GM23338 (cell line): ENCODE results near the gene DDX25. TPM values are rescaled to one million over a fixed set of nuclear protein-coding genes. Genes with fewer than 3 reads are reported as not detected.

ENCODE experiments used
- ATAC-seq: fragments of 200-7000 bp; cut with Tn5 transposase; 3 replicates; pipeline ENCODE4 v1.9.1; 2020
- DNase-seq: peaks from one replicate; pipeline ENCODE4 v3.0.0-alpha.2; 2015; ENCODE audit warnings: low spot score
- H2AFZ ChIP-seq: fragments of 200-600 bp; sonication (generic); 2 replicates; pipeline ENCODE4 v1.8.0; 2016; ENCODE audit warnings: antibody characterized with exemption, mild to moderate bottlenecking, moderate library complexity
- H3F3A ChIP-seq: fragments of 200-600 bp; sonication (generic); replicated peaks from 2 replicates; pipeline ENCODE4 v1.8.0; 2017; ENCODE audit warnings: antibody characterized with exemption, mixed run types, low read depth
- H3K27ac ChIP-seq: fragments of 200-600 bp; sonication (generic); 2 replicates; pipeline ENCODE4 v1.6.1; 2016; ENCODE audit warnings: low read depth
- H3K27me3 ChIP-seq: fragments of 200-600 bp; sonication (generic); 2 replicates; pipeline ENCODE4 v1.8.0; 2016; ENCODE audit warnings: mild to moderate bottlenecking, mixed run types, moderate library complexity; ENCODE audit not compliant: insufficient read depth
- H3K36me3 ChIP-seq: fragments of 200-600 bp; sonication (generic); 2 replicates; pipeline ENCODE4 v1.8.0; 2016; ENCODE audit warnings: mild to moderate bottlenecking; ENCODE audit not compliant: insufficient read depth
- H3K4me1 ChIP-seq: fragments of 200-600 bp; sonication (generic); 2 replicates; pipeline ENCODE4 v1.8.0; 2016; ENCODE audit warnings: mild to moderate bottlenecking, moderate library complexity; ENCODE audit not compliant: insufficient read depth
- H3K4me2 ChIP-seq: fragments of 200-600 bp; sonication (generic); 2 replicates; pipeline ENCODE4 v1.7.1; 2017; ENCODE audit warnings: mixed run types
- H3K4me3 ChIP-seq: fragments of 200-600 bp; sonication (generic); 2 replicates; pipeline ENCODE4 v1.6.1; 2016; ENCODE audit warnings: mixed run types
- H3K79me2 ChIP-seq: fragments of 200-600 bp; sonication (generic); replicated peaks from 2 replicates; pipeline ENCODE4 v1.8.0; 2017; ENCODE audit warnings: mild to moderate bottlenecking; ENCODE audit not compliant: insufficient read depth
- H3K9me2 ChIP-seq: fragments of 200-600 bp; sonication (generic); 2 replicates; pipeline ENCODE4 v1.8.0; 2017; ENCODE audit not compliant: insufficient read depth
- H4K20me1 ChIP-seq: fragments of 200-600 bp; sonication (generic); replicated peaks from 2 replicates; pipeline ENCODE4 v1.8.0; 2017; ENCODE audit warnings: mild to moderate bottlenecking; ENCODE audit not compliant: insufficient read depth
- H3K27ac Mint-ChIP-seq: 2 replicates; pipeline ENCODE4 v1.8.0; 2020; ENCODE audit warnings: inconsistent platforms, mild to moderate bottlenecking, moderate library complexity, mixed read lengths
- H3K27me3 Mint-ChIP-seq: 3 replicates; pipeline ENCODE4 v1.8.0; 2022; ENCODE audit warnings: low read depth, mild to moderate bottlenecking, moderate library complexity, mixed read lengths, inconsistent platforms; ENCODE audit not compliant: insufficient read depth, poor library complexity
- H3K36me3 Mint-ChIP-seq: 3 replicates; pipeline ENCODE4 v1.8.0; 2021; ENCODE audit warnings: low read depth, mild to moderate bottlenecking, inconsistent platforms, moderate library complexity, mixed read lengths
- H3K4me1 Mint-ChIP-seq: 3 replicates; pipeline ENCODE4 v1.8.0; 2020; ENCODE audit warnings: mild to moderate bottlenecking, inconsistent platforms, mixed read lengths
- H3K4me3 Mint-ChIP-seq: 3 replicates; pipeline ENCODE4 v1.8.0; 2021; ENCODE audit warnings: moderate library complexity, mild to moderate bottlenecking, inconsistent platforms, mixed read lengths
- H3K9me3 Mint-ChIP-seq: 3 replicates; pipeline ENCODE4 v1.8.0; 2020; ENCODE audit warnings: moderate library complexity, mild to moderate bottlenecking, inconsistent platforms, mixed read lengths
- EZH2 ChIP-seq: fragments of 200-600 bp; sonication (generic); IDR thresholded peaks from one replicate; pipeline ENCODE4 v1.8.0; 2017; ENCODE audit warnings: antibody characterized with exemption, mild to moderate bottlenecking, low read depth; ENCODE audit not compliant: unreplicated experiment
- EZH2phosphoT487 ChIP-seq: fragments of 200-600 bp; sonication (generic); IDR thresholded peaks from one replicate; pipeline ENCODE4 v1.8.1; 2018; ENCODE audit warnings: antibody characterized with exemption; ENCODE audit not compliant: unreplicated experiment
- JUNB ChIP-seq: IDR thresholded peaks from one replicate; pipeline ENCODE4 v1.6.1; 2016; ENCODE audit warnings: antibody characterized with exemption; ENCODE audit not compliant: unreplicated experiment
- STAT1 ChIP-seq: IDR thresholded peaks from one replicate; pipeline ENCODE4 v1.6.1; 2016; ENCODE audit warnings: antibody characterized with exemption; ENCODE audit not compliant: unreplicated experiment
- ZNF114 ChIP-seq: fragments of 250-450 bp; sonication (Bioruptor Pico); IDR thresholded peaks from 2 replicates; pipeline ENCODE4 v1.5.0; 2020; ENCODE audit warnings: mild to moderate bottlenecking, moderate library complexity
- ZNF331 ChIP-seq: fragments of 250-450 bp; sonication (Bioruptor Pico); IDR thresholded peaks from 2 replicates; pipeline ENCODE4 v1.5.0; 2020; ENCODE audit warnings: low read depth, mild to moderate bottlenecking, moderate library complexity
- polyA plus RNA-seq: library from polyadenylated mRNA; unstranded; fragments of >200 nt; fragmentation: Nextera tagmentation; extraction: Ambion mirVana; gene quantifications from 2 replicates; pipeline ENCODE4 v1.2.1, GENCODE V29; 2016
- total RNA-seq: library from RNA; depleted of rRNA; stranded (reverse); fragments of >200 nt; shearing (Covaris generic); gene quantifications from 2 replicates; pipeline ENCODE4 v1.2.3, GENCODE V29; 2014
- TF ChIP-seq, protein P1 (sequence below): IDR thresholded peaks from one replicate; pipeline ENCODE4 v1.6.1; 2018; ENCODE audit warnings: antibody characterized with exemption; ENCODE audit not compliant: unreplicated experiment
- TF ChIP-seq, protein P2 (sequence below): IDR thresholded peaks from 2 replicates; pipeline ENCODE4 v1.6.1; 2016; ENCODE audit warnings: antibody characterized with exemption

Gene DDX25
- total and polyA plus RNA-seq, 2 experiments from 2014 or later, result 20.6 to 23.6 TPM

- peaks cover 3% of the 10 kb centered on the region for H3K27me3 Mint-ChIP-seq
Observed at GRCh38 chr11:125950178-125950490, 45.8 kb downstream of the DDX25 start.

GRCh38 chr11:125950696-125951651 lies 46.7 kb downstream of the DDX25 start:
- Mint-ChIP-seq H3K4me3 (no peak overlapping the region; the same call in 2 of the 3 replicates), H3K9me3 (no peaks in the 10 kb centered on the region; the same call in 2 of the 3 replicates), H3K27me3 (peaks cover 3% of the 10 kb centered on the region), H3K36me3 (no peaks in the 10 kb centered on the region; the same call in 2 of the 3 replicates), H3K27ac (no peak overlapping the region), H3K4me1 (peaks cover 9% of the 10 kb centered on the region)
- ATAC-seq (peak; percentile 11; the same call in 2 of the 3 replicates), DNase-seq (no peak)
- Histone ChIP-seq H3K4me1 (no peaks in the 10 kb centered on the region), H3K4me2 (no peak overlapping the region), H3F3A (no peaks in the 10 kb centered on the region), H3K9me2 (no peaks in the 10 kb centered on the region), H4K20me1 (no peaks in the 10 kb centered on the region), H3K27ac (no peak overlapping the region), H3K79me2 (no peaks in the 10 kb centered on the region), H2AFZ (no peak overlapping the region), H3K36me3 (no peaks in the 10 kb centered on the region), H3K4me3 (no peak overlapping the region), H3K27me3 (no peaks in the 10 kb centered on the region)
- TF ChIP-seq EZH2 (no peak), ZNF114 (CRISPR knock-in tag) (no peak), EZH2phosphoT487 (no peak), JUNB (no peak), ZNF331 (CRISPR knock-in tag) (no peak), STAT1 (no peak)
- TF ChIP-seq, protein P1, sequence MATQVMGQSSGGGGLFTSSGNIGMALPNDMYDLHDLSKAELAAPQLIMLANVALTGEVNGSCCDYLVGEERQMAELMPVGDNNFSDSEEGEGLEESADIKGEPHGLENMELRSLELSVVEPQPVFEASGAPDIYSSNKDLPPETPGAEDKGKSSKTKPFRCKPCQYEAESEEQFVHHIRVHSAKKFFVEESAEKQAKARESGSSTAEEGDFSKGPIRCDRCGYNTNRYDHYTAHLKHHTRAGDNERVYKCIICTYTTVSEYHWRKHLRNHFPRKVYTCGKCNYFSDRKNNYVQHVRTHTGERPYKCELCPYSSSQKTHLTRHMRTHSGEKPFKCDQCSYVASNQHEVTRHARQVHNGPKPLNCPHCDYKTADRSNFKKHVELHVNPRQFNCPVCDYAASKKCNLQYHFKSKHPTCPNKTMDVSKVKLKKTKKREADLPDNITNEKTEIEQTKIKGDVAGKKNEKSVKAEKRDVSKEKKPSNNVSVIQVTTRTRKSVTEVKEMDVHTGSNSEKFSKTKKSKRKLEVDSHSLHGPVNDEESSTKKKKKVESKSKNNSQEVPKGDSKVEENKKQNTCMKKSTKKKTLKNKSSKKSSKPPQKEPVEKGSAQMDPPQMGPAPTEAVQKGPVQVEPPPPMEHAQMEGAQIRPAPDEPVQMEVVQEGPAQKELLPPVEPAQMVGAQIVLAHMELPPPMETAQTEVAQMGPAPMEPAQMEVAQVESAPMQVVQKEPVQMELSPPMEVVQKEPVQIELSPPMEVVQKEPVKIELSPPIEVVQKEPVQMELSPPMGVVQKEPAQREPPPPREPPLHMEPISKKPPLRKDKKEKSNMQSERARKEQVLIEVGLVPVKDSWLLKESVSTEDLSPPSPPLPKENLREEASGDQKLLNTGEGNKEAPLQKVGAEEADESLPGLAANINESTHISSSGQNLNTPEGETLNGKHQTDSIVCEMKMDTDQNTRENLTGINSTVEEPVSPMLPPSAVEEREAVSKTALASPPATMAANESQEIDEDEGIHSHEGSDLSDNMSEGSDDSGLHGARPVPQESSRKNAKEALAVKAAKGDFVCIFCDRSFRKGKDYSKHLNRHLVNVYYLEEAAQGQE, result no peak
- TF ChIP-seq, protein P2, sequence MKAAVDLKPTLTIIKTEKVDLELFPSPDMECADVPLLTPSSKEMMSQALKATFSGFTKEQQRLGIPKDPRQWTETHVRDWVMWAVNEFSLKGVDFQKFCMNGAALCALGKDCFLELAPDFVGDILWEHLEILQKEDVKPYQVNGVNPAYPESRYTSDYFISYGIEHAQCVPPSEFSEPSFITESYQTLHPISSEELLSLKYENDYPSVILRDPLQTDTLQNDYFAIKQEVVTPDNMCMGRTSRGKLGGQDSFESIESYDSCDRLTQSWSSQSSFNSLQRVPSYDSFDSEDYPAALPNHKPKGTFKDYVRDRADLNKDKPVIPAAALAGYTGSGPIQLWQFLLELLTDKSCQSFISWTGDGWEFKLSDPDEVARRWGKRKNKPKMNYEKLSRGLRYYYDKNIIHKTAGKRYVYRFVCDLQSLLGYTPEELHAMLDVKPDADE, result no peak

More at GRCh38 chr11:125950178-125950490, 45.8 kb downstream of the DDX25 start:
- H3K27ac ChIP-seq, result no peak overlapping the region
- no peak overlapping the region for H3K4me3 ChIP-seq
- Mint-ChIP-seq H3K4me3 (no peak overlapping the region), H3K4me1 (peaks cover 9% of the 10 kb centered on the region), H3K9me3 (no peaks in the 10 kb centered on the region), H3K36me3 (no peaks in the 10 kb centered on the region; the same call in 2 of the 3 replicates), H3K27ac (peak overlapping the region; percentile 67; the same call in 1 of the 2 replicates)
- H3F3A ChIP-seq, result no peaks in the 10 kb centered on the region
- H3K9me2 ChIP-seq, result no peaks in the 10 kb centered on the region
- H3K4me1 ChIP-seq, result no peaks in the 10 kb centered on the region
- TF ChIP-seq, protein P1, result no peak
- TF ChIP-seq, protein P2, result no peak
- TF ChIP-seq STAT1, result no peak
- no peak for TF ChIP-seq EZH2
- DNase-seq (no peak), ATAC-seq (no peak)
- H3K4me2 ChIP-seq, result no peak overlapping the region
- no peak overlapping the region for H2AFZ ChIP-seq
- H3K36me3 ChIP-seq, result no peaks in the 10 kb centered on the region
- no peaks in the 10 kb centered on the region for H3K79me2 ChIP-seq
- no peaks in the 10 kb centered on the region for H3K27me3 ChIP-seq
- no peaks in the 10 kb centered on the region for H4K20me1 ChIP-seq
